Liver (tissue), 9 donors: ENCODE measurements around the gene LRRC7. TPM values are rescaled to one million over a fixed set of nuclear protein-coding genes. Genes with fewer than 3 reads are reported as not detected.

Source experiments
- DNase-seq: peaks from one replicate; pipeline ENCODE4 v3.0.0-alpha.2; 2017; ENCODE audit warnings: low spot score
- H3K27ac ChIP-seq, 2 donors: one replicate each; pipeline ENCODE4 v1.7.0; 2013; ENCODE audit warnings: inconsistent platforms in 2 of 2, low read length in 2 of 2, control low read depth in 1 of 2, low read depth in 1 of 2, mild to moderate bottlenecking in 1 of 2
- H3K27me3 ChIP-seq, 4 donors: one replicate each; pipeline versions ENCODE4 v1.6.1 to v1.7.0; 2013; ENCODE audit warnings: low read length in 3 of 4, inconsistent platforms in 1 of 4, mild to moderate bottlenecking in 1 of 4, moderate library complexity in 1 of 4; ENCODE audit not compliant: control insufficient read depth in 4 of 4, insufficient read depth in 4 of 4
- H3K36me3 ChIP-seq, 4 donors: one replicate each; pipeline versions ENCODE4 v1.6.1 to v1.7.0; 2013; ENCODE audit warnings: low read length in 3 of 4, mild to moderate bottlenecking in 3 of 4, low read depth in 1 of 4, moderate library complexity in 1 of 4; ENCODE audit not compliant: control insufficient read depth in 4 of 4, insufficient read depth in 3 of 4
- H3K4me1 ChIP-seq, 4 donors: one replicate each; pipeline versions ENCODE4 v1.6.1 to v1.7.0; 2013; ENCODE audit warnings: low read length in 3 of 4, mild to moderate bottlenecking in 3 of 4, moderate library complexity in 1 of 4; ENCODE audit not compliant: control insufficient read depth in 4 of 4, insufficient read depth in 4 of 4
- H3K4me3 ChIP-seq, 3 donors: one replicate each; pipeline versions ENCODE4 v1.6.1 to v1.7.0; 2013; ENCODE audit warnings: low read length in 3 of 3, control low read depth in 1 of 3, low read depth in 1 of 3, mild to moderate bottlenecking in 1 of 3
- H3K9ac ChIP-seq, 2 donors: one replicate each; pipeline ENCODE4 v1.7.0; 2013; ENCODE audit warnings: low read length in 2 of 2, mild to moderate bottlenecking in 2 of 2, moderate library complexity in 2 of 2, control low read depth in 1 of 2, low read depth in 1 of 2
- H3K9me3 ChIP-seq, 4 donors: one replicate each; pipeline versions ENCODE4 v1.6.1 to v1.7.0; 2013; ENCODE audit warnings: low read length in 3 of 4; ENCODE audit not compliant: control insufficient read depth in 4 of 4
- EGR1 ChIP-seq, 2 donors: IDR thresholded peaks; 2 replicates each; pipeline ENCODE4 v1.6.1; 2016 to 2018; ENCODE audit warnings: antibody characterized with exemption in 2 of 2, low read depth in 2 of 2
- FOXA1 ChIP-seq: IDR thresholded peaks from 2 replicates; pipeline ENCODE4 v1.6.1; 2016; ENCODE audit warnings: antibody characterized with exemption
- FOXA2 ChIP-seq: IDR thresholded peaks from 2 replicates; pipeline ENCODE4 v1.6.1; 2016; ENCODE audit warnings: antibody characterized with exemption
- GABPA ChIP-seq, 2 donors: IDR thresholded peaks in 1 of 2; conservative IDR thresholded peaks in 1 of 2; 2 replicates each; pipeline ENCODE4 v1.6.1; 2016; ENCODE audit warnings: antibody characterized with exemption in 2 of 2, mild to moderate bottlenecking in 1 of 2, moderate library complexity in 1 of 2
- HNF4A ChIP-seq, 2 donors: conservative IDR thresholded peaks; 2 replicates each; pipeline ENCODE4 v1.6.1; 2016; ENCODE audit warnings: antibody characterized with exemption in 2 of 2, mild to moderate bottlenecking in 2 of 2
- HNF4G ChIP-seq: IDR thresholded peaks from 2 replicates; pipeline ENCODE4 v1.6.1; 2016; ENCODE audit warnings: antibody characterized with exemption
- JUND ChIP-seq, 2 donors: IDR thresholded peaks; 2 replicates each; pipeline ENCODE4 v1.6.1; 2016; ENCODE audit warnings: antibody characterized with exemption in 2 of 2
- RAD21 ChIP-seq, 2 donors: IDR thresholded peaks; 2 replicates each; pipeline ENCODE4 v1.6.1; 2016; ENCODE audit warnings: antibody characterized with exemption in 2 of 2, mild to moderate bottlenecking in 2 of 2
- RXRA ChIP-seq, 2 donors: IDR thresholded peaks; 2 replicates each; pipeline ENCODE4 v1.6.1; 2017 to 2018; ENCODE audit warnings: antibody characterized with exemption in 2 of 2, mild to moderate bottlenecking in 1 of 2
- SP1 ChIP-seq: IDR thresholded peaks from 2 replicates; pipeline ENCODE4 v1.6.1; 2018; ENCODE audit warnings: antibody characterized with exemption, mild to moderate bottlenecking
- TAF1 ChIP-seq: conservative IDR thresholded peaks from 2 replicates; pipeline ENCODE4 v1.6.1; 2016; ENCODE audit warnings: antibody characterized with exemption, mild to moderate bottlenecking
- YY1 ChIP-seq: IDR thresholded peaks from 2 replicates; pipeline ENCODE4 v1.6.1; 2016; ENCODE audit warnings: antibody characterized with exemption, mild to moderate bottlenecking
- WGBS: extraction: QIAGEN DNeasy Blood & Tissue Kit; methylation state at CpG from one replicate; pipeline ENCODE4 v1.1.7; 2013; 5-methylcytosine and 5-hydroxymethylcytosine counted together
- polyA plus RNA-seq, 2 donors: library from polyadenylated mRNA; stranded (reverse) in 1 of 2; unstranded in 1 of 2; fragments of 200-250 nt in 1 of 2; fragments of >200 nt in 1 of 2; fragmentation: Nextera tagmentation in 1 of 2; extraction: Ambion mirVana in 1 of 2; gene quantifications; one replicate each; pipeline versions ENCODE4 v1.2.1 to v1.2.3, GENCODE V29; 2013 to 2015
- total RNA-seq, 2 donors: library from RNA; depleted of rRNA; stranded (reverse); fragments of >200 nt; gene quantifications; one replicate each; pipeline ENCODE4 v1.2.3, GENCODE V29; 2014
- TF ChIP-seq, protein P1 (sequence below): fragments of 150-350 bp; IDR thresholded peaks from 2 replicates; pipeline ENCODE4 v1.5.1; 2017; ENCODE audit warnings: improper control_type of control experiment, low read depth, low read length; ENCODE audit not compliant: missing input control
- TF ChIP-seq, protein P2 (sequence below): IDR thresholded peaks from 2 replicates; pipeline ENCODE4 v1.6.1; 2016; ENCODE audit warnings: antibody characterized with exemption
- TF ChIP-seq, protein P3 (sequence below): IDR thresholded peaks from 2 replicates; pipeline ENCODE4 v1.6.1; 2016; ENCODE audit warnings: antibody characterized with exemption
- donor health status: healthy.
- donor health status: healthy.
- donor health status: healthy.
- donor health status: healthy.
- donor health status: healthy.

The LRRC7 gene
- total and polyA plus RNA-seq, 4 donors, result 0.08 to 1.1 (median 0.67) TPM

DNA sequence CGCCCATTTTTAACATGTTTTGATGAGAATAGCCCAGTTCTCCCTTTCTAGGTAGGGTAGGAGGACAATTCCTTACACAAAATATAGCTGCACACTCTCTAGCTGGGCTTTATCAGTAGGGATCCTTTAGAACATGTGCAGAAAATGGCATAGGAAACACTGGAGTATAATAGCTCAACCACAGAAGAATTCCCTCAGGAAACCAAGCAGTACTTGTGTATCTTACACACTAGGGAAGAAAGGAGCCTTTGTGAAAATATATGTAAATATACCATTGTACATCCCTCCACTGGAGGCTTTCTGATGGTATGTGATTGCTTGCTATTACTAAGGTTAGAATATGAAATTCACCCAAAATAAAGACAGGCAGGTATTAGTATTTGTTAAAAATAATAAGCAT is 484.2 kb downstream of the LRRC7 start:
- Histone ChIP-seq H3K4me1 (no peaks in the 10 kb centered on the region), H3K4me3 (no peak overlapping the region), H3K27me3 (no peaks in the 10 kb centered on the region), H3K9ac (no peak overlapping the region), H3K36me3 (no peaks in the 10 kb centered on the region), H3K27ac (no peak overlapping the region), H3K9me3 (no peaks in the 10 kb centered on the region)
- TF ChIP-seq GABPA (IDR thresholded peaks at IDR 0.05 in 1 of 2, conservative IDR thresholded peaks at IDR 0.05 in 1 of 2) (no peak), TAF1 (no peak), RXRA (IDR thresholded peaks at IDR 0.05) (no peak), YY1 (no peak), JUND (IDR thresholded peaks at IDR 0.05) (no peak), FOXA2 (no peak), RAD21 (IDR thresholded peaks at IDR 0.05) (no peak), EGR1 (IDR thresholded peaks at IDR 0.05; ENCODE audit: low read depth in 2 of 2) (no peak), FOXA1 (no peak), SP1 (no peak)
- TF ChIP-seq, protein P1, sequence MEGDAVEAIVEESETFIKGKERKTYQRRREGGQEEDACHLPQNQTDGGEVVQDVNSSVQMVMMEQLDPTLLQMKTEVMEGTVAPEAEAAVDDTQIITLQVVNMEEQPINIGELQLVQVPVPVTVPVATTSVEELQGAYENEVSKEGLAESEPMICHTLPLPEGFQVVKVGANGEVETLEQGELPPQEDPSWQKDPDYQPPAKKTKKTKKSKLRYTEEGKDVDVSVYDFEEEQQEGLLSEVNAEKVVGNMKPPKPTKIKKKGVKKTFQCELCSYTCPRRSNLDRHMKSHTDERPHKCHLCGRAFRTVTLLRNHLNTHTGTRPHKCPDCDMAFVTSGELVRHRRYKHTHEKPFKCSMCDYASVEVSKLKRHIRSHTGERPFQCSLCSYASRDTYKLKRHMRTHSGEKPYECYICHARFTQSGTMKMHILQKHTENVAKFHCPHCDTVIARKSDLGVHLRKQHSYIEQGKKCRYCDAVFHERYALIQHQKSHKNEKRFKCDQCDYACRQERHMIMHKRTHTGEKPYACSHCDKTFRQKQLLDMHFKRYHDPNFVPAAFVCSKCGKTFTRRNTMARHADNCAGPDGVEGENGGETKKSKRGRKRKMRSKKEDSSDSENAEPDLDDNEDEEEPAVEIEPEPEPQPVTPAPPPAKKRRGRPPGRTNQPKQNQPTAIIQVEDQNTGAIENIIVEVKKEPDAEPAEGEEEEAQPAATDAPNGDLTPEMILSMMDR, result no peak
- WGBS, result 31% methylated on average over 1 of the region's 1 CpG
- DNase-seq, result no peak

DNA sequence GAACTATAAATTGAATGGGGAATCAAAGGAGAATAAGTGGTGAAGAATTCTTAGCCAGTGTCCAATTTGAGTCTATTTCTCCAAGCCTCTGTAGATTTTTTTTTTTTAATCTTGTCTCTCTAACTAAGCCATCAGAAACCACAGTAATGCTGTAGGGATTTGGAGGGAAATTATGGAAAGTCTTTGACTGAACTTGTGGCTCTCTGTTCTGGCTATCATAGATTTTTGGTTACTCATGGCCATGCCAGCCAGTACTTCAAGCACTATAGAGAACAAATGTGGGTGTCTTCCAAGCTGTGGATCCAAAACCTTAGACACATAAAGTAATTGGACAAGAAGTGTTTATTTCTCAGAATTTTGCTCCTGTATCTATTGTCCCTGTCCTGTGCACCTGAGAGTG is 489.8 kb downstream of the LRRC7 start:
- H3K27ac ChIP-seq, result no peak overlapping the region
- no peak for DNase-seq
- no peak for TF ChIP-seq HNF4G
- TF ChIP-seq RAD21 (IDR thresholded peaks at IDR 0.05), result no peak
- no peak for TF ChIP-seq YY1
- TF ChIP-seq, protein P2, sequence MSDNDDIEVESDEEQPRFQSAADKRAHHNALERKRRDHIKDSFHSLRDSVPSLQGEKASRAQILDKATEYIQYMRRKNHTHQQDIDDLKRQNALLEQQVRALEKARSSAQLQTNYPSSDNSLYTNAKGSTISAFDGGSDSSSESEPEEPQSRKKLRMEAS, result no peak
- TF ChIP-seq, protein P3, sequence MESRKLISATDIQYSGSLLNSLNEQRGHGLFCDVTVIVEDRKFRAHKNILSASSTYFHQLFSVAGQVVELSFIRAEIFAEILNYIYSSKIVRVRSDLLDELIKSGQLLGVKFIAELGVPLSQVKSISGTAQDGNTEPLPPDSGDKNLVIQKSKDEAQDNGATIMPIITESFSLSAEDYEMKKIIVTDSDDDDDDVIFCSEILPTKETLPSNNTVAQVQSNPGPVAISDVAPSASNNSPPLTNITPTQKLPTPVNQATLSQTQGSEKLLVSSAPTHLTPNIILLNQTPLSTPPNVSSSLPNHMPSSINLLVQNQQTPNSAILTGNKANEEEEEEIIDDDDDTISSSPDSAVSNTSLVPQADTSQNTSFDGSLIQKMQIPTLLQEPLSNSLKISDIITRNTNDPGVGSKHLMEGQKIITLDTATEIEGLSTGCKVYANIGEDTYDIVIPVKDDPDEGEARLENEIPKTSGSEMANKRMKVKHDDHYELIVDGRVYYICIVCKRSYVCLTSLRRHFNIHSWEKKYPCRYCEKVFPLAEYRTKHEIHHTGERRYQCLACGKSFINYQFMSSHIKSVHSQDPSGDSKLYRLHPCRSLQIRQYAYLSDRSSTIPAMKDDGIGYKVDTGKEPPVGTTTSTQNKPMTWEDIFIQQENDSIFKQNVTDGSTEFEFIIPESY, result no peak
- TF ChIP-seq SP1, result no peak
- no peak overlapping the region for H3K4me3 ChIP-seq
- H3K36me3 ChIP-seq, result no peaks in the 10 kb centered on the region
- no peaks in the 10 kb centered on the region for H3K4me1 ChIP-seq
- no peak overlapping the region for H3K9ac ChIP-seq
- H3K27me3 ChIP-seq, result no peaks in the 10 kb centered on the region
- no peaks in the 10 kb centered on the region for H3K9me3 ChIP-seq

DNA sequence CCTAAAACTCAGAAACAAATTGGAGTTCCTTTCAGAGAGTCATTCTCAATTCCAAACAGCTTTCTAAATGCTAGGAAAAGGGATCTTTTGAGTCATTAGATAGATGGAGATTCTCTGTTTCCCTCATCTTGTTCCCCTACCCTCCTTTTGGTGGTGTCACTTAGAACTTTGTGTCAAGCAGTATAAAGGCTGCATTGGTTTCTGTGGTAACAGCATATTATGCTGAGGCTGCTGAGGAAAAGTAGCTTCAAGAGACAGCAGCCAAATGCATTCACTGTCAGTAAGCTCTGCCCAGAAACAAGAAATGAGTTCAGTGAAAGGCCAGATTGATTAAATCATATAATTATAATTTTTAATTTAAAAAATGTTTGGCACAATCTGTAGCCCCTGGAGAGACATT is 493.5 kb downstream of the LRRC7 start:
- peaks cover 0 to 2% (median 0%) of the 10 kb centered on the region in 4 donors for H3K27me3 ChIP-seq
- TF ChIP-seq SP1 (no peak), HNF4A (conservative IDR thresholded peaks at IDR 0.05) (no peak), EGR1 (IDR thresholded peaks at IDR 0.05; ENCODE audit: low read depth in 2 of 2) (no peak), FOXA2 (no peak), JUND (IDR thresholded peaks at IDR 0.05) (no peak)
- no peaks in the 10 kb centered on the region for H3K9me3 ChIP-seq
- no peaks in the 10 kb centered on the region for H3K36me3 ChIP-seq
- no peak for DNase-seq
- no peak overlapping the region for H3K27ac ChIP-seq
- H3K4me3 ChIP-seq, result no peak overlapping the region
- H3K4me1 ChIP-seq, result no peaks in the 10 kb centered on the region
- no peak overlapping the region for H3K9ac ChIP-seq
